Stimulated activated CD4-positive, alpha-beta T cell treated with anti-CD3 and anti-CD28 coated beads, TNF-alpha, amount 100 ng/mL, for 4 hours (primary cell): ENCODE measurements around the gene ANKRD33B.
"Not testable (repeated sequence)": the region's sequence is repeated elsewhere in the genome, so short reads cannot be mapped to it uniquely, and the experiment has no call there.

Experiments
- DNase-seq, 3 experiments: peaks; one replicate each; pipeline ENCODE4 v3.0.0-alpha.2; 2020; ENCODE audit warnings: low read depth in 3 of 3

The ANKRD33B gene

DNA sequence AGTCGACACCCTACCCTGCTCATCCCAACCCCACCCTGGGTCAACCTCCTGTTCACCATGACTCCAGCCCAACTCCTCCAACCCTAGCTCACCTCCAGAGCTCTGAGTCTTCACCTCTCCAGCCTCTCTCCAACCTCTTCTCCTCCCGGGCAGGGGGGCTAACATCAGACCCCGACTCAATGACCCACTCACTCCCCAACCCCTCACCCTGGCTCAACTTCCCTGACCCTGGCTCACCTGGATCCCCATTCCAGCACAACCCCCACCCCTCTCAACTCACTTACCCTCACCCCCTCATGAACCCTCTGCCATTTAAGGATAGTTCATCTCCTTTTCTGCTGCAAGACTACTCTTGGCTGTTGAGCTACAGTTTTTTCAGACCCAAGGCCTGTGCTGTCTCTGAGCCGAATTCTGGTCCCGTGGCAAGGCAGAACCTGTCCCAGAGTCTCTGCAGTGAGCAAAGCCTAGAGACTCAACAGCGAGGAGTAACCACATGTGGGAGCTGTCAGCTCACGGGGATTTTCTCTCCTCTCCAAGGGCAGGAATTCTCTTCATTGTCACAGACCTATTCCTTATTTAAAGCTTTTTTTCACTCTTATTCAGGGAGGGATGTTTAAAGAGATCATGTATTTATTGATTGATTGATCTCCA, 29.8 kb downstream of the ANKRD33B start:
- no peak for DNase-seq

DNA sequence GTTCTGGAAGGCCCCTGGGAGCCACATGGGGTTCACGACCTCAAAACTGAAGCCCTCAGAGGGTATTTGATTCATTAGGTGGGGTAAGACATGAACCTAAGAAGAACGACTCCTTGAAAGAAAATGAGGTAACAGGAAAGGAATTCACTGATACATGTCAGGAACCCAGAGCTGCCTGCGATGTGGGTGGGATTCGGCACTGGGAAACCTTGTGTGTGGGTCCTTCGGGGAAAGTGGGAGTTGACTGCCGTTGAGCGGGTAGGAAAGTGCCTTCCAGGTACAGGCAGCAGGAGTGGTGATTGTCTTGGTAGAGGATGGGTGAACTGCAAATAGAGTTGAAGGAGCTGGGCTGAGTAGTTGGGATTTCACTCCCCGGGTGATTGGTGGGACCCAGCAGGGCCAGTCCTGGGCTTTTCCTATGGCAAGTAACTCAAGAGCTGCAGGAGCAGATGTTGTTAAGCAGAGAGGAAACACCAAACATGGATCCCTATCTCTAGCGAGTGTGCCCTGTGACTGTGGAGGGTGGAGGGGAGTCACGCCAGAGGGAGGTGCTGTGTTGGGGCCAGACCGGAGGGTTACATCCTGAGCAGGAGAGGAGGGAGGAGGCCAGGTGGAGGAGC, 30.8 kb downstream of the ANKRD33B start:
- no peak for DNase-seq

DNA sequence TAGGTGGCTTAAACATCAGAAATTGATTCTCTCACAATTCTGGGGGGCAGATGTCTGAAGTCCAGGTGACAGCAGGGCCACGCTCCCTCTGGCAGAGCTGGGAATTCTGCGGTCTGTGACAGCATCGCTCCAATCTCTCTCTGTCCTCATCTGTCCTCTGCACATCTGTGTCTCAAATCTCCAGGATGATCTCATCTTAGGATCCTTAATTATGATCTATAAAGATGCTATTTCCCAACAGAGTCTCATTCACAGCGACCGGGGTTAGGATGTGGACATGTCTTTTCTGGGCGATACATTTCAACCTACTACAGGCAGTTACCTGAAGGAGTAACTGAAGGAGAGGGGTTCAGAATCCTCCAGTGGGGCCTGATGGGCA, 31.4 kb downstream of the ANKRD33B start:
- no peak for DNase-seq

DNA sequence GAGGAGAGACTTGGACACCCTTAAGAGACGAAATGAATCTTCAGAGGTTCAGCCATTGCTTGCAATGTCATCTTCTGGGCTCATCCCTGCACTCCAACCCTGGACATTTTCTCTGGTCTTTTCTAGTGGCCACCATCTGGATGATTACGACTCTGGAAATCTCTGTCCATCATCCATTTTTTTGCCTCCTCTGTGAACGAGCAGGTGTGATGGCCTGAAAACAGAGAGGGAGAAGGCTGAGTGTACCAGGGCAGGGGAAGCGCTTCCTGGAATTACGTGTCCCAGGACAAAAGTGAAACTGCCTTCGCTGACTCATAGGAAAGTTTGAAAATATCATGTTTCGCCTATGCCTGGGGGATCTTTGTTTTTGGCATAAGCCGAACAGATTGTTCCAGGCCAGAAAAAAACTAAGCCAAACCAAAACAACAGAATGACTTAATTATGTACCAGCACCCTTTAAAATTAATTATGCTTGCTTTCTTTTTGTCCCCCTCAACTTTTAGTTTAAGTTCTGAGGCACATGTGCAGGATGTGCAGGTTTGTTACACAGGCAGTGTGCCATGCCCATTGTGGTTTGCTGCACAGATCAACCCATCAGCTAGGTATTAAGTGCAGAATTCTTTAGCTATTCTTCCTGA, 31.9 kb downstream of the ANKRD33B start:
- peak in 1 of 3 experiments; percentile 14 for DNase-seq

DNA sequence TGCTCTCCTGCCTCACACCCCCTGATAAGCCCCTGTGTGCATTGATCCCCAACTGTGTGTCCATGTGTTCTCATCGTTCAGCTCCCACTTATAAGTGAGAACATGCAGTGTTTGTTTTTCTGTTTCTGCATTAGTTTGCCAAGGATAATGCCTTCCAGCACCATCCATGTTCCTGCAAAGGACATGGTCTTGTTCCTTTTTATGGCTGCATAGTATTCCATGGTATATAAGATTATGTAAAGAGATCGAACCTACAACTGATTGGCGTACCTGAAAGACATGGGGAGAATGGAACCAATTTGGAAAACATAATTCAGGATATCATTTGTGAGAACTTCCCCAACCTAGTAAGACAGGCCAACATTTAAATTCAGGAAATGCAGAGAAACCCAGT, 32.4 kb downstream of the ANKRD33B start:
- DNase-seq = no peak

DNA sequence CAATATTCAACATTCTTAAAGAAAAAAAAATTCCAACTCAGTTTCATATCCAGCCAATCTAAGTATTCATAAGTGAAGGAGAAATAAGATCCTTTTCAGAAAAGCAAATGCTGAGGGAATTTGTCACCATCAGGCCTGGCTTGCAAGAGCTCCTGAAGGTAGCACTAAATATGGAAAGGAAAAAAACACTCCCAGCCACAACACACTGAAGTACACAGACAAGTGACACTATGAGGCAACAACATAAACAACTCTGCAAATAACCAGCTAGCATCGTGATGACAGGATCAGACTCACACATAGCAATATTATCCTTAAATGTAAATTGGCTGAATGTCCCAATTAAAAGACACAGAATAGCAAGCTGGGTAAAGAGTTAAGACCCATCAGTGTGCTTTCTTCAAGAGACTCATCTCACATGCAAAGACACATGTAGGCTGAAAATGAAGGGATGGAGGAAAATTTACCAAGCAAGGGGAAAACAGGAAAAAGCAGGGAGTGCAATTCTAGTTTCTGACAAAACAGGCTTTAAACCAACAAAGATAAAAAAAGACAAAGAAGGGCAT, 33.1 kb downstream of the ANKRD33B start:
- DNase-seq = no peak

DNA sequence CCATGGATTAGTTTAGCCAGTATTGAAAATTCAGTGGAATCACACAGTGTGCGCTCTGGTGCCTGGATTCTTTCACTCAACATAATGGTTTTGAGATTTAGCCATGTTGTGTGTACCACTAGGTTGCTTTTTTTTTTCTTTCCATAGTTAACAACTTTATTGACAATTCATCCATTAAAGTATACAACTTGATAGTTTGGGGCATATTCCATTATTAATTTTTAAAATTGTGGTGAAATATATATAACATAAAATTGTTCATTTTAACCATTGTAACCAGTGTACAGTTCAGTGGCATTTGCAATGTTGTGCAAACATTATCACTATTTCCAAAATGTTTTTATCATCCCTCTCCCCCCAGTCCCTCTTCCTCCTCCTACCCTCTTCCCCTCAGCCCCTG, 35.2 kb downstream of the ANKRD33B start:
- no peak for DNase-seq

DNA sequence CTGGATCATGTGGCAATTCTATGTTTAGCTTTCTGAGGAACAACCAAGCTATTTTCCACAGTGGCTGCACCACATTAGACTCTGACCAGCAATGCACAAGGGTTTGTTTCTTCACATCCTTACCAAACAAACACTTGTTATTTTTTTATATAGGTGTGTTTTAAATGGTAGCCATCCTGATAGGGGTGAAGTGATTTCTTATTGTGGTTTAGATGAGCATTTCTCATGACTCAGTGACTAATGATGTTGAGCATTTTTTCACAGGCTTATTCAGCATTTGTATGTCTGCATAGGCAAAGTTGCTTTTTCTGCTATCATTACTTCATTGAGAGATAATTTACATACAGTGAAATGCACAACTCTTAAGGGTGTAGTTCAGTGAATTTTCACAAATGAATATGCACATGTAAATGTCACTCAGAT, 36.0 kb downstream of the ANKRD33B start:
- DNase-seq = no peak

DNA sequence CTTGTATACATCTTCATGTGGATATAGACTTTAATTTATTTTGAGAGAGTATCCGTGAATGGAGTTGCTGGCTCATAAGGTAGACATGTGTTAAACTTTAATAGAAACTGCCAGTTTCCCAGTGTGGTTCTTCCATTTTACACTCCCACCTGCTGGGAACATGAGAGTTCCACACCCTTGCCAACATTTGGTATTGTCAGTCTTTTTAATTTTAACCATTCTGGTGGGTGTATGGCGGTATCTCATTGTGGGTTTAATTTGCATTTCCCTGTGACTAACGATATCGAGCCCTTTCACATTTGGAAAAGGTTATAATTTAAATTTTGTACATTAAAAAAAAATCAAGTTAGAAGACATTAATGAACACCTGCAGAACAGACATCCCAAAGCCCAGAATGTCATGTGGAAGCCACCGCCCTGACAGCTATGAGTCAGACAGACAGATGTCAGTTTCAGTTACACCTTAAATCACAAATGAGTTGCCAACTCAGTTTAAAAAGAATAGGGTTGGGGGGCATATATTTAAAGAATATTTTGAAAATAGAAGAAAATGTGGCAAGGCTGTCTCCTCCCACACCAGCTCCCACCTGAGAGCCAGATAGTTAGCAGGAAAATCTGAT, 36.9 kb downstream of the ANKRD33B start:
- DNase-seq = no peak

DNA sequence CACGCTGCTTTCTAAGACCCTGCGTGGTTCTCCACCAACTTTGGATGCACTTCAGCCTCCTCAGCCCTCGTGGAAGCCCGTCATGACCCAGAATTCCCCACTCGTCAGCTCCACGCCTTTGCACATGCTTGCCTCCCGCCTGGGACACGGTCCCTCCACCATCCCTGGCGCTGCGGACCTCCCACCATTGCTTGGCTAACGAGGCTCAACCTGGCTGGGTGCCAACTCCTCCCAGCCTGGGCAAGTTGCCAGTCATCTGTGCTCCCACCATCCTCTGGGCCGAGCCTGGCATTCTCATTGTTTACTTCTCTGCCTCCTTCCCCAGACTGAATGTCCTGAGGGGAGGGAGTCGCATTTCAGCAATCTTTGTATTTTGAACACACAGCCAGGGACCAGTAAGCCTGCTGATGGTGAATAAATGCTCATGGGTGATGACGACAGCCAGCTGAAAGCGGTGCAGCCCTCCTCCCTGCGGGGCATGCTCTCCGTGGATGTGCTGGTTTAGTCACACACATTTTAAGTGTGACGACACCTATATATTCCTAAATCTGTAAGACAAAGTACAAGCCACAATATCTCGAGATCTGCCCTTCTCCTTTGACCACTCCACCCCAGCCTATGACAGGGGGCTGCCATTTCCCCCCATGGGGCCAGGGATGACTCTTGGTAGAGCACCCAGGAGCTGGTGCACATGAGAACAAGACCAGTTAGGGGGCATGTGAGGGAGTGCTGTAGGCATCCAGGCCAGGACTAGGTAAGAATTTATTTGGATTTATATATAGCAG, 37.6 kb downstream of the ANKRD33B start:
- DNase-seq = no peak

DNA sequence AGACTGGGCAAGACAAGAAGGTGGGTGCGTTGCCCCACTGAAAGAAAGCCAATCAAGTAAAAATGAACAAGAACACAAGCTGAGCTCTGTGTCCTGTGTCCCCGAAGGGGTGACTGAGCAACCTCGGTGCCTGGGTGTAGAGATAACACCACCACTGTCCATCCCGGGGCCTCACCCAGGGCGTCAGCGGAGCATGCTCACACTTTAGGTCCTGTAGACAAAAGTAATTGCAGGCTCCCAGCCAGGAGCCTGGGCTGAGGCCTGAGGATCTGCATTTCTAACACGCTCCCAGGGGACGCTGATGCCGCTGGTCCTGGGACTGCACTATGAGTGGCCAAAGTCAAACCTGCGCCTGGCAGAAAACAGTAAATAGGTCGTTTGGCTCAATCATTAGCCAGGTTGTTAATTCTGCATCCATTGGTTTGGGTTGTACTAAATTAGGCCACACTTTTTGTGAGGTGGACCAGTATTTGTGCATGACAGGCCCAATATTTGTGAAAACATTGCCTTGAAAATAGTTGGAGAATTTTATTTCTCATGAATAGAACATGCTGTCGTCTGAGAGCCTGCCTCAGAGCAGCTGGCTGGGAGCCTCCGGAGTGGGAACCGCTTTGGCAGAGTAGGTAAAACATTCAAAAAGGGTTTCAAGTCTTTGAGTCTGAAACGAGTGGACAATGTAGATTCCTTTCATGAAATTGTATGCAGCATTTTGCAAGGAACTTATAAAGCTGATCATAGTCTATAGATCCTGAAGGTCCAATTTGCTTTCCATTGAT, 38.3 kb downstream of the ANKRD33B start:
- no peak for DNase-seq

DNA sequence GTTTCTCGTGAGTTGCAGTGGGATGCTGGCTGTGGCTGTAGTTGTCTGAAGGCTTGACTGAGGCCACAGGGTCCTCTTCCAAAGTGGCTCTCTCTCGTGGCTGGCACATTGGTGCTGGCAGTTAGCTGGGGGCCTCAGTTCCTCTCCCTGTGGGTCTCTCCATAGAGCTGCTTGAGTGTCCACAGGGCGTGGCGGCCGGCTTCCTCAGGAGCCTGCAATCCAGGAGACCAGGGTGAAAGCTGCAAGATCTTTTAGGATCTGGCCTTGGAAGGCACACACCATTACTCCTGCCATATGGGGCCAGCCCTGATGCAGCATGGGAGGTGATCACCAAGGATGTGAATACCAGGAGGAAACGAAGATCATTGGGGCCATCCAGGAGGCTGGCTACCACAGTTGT, 41.1 kb downstream of the ANKRD33B start:
- no peak for DNase-seq

DNA sequence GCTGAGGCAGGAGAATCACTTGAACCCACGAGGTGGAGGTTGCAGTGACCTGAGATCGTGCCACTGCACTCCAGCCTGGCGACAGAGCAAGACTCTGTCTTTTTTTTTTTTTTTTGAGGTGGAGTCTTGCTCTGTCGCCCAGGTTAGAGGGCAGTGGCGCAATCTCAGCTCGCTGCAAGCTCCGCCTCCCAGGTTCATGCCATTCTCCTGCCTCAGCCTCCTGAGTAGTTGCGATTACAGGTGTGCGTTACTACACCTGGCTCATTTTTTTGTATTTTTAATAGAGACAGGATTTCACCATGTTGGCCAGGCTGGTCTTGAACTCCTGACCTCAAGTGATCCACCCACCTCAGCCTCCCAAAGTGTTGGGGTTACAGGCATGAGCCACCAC, 42.8 kb downstream of the ANKRD33B start:
- DNase-seq = not testable (repeated sequence)

DNA sequence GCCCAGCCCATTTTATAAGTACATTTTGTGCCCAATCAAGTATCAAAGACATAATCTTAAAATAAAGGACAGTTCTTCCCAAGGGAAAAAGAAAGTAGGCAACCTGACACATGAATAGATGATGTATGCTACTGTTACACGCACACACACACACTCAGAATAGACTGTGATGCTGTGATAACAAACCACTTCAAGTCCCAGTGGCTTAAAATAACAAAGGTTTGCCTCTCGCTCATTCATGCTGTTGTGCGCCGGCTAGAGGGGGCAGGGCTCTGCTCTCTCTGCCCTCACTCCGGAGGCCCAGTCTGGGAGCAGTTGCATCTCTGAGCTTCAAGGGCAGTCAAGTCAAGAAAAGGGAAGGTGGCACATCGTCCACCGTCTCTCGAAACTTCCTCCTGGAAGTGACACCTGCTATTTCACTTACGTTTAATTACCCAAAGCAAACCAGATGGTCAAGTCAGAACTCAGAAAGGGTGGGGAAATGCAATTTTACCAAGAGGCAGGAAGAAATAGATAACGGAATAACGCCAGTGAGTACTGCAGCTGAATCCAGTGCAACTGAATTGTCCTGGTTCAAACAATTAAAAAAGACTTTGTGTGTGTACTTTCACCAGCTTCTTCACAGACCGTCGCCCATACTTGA, 43.3 kb downstream of the ANKRD33B start:
- DNase-seq = no peak

DNA sequence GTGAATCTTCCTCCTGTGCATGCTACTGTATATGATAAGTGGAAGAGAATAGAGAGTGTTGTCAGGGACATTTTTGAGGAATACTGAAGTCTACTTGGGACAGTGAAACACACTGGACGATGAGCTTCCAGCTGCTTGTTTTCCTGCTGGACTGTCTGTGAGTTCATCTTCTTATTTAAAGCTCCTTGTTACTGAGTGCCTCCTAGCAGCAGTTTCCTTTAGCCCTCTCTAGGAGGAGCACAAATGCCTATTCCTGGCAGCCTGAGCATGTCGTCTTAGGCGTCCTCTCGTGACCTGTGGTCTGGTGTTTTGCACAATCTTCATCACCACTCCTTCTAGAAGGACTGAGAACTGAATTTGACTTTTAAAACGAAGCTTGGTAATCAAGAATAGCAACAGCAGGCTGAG, 43.8 kb downstream of the ANKRD33B start:
- no peak for DNase-seq

DNA sequence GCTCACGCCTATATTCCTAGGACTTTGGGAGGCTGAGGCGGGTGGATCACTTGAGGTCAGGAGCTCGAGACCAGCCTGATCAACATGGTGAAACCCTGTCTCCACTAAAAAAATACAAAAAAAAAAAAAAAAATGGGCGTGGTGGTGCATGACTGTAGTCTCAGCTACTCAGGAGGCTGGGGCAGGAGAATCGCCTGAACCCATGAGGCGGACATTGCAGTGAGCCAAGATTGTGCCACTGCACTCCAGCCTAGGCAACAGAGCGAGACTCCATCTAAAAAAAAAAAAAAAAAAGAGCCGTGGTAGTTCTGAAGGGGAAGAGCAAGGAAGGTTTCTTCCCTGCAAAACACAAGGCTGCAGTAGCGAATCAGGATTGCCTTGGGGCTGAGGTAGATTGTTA, 44.2 kb downstream of the ANKRD33B start:
- DNase-seq = not testable (repeated sequence)

DNA sequence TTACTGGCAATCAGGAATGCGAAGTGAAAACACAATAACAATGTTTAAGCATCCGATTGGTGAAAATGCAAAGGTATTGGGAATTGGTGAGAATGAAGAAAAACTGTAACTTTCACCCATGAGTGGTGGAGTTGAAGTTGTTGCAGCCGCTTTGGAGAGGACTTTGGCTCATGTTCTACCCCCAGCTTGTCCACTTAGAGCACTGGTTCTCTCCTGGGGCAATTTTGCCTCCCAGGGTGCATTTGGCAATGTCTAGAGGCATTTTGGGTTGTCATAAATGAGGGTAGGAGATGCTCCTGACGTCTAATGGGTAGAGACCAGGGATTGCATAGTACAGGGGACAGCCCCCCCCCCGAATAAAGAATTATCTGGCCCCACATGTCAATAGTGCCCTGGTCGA, 46.2 kb downstream of the ANKRD33B start:
- DNase-seq = no peak

DNA sequence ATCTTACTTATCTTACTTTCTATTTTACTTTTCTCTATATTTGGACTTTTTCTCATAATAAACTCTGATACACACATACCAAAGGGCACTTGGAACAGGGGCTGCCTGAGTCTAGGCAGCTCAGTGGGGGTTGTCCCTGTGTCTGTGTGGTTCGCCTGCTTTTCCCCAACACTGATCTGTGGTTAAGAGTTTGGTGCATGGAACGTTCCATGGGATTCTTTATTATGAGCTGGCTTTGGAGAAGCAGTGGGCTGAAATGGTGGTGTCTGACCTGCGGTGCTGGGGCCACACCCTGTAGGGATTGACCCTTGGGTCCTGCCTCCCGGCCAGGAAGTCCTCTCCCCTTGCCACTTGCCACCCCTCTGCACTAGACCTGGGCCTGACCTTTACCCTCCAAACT, 47.4 kb downstream of the ANKRD33B start:
- DNase-seq = no peak

DNA sequence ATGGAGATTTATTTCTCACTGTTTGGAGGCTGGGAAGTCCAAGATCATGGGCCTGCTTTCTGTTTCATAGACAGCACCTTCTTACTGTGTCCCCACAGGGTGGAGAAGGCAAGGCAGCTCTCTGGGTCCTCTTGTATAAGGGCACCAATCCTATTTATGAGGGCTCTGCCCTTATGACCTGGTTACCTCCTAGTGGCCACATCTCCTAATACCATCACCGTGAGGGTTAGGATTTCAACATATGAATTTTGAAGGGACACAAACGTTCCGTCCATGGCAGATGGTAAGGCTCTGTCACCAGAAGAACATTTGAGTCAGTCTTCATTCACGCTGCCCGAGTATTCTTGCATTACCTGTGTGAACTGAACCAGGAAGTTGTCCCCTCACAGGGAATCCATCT, 48.4 kb downstream of the ANKRD33B start:
- no peak for DNase-seq

DNA sequence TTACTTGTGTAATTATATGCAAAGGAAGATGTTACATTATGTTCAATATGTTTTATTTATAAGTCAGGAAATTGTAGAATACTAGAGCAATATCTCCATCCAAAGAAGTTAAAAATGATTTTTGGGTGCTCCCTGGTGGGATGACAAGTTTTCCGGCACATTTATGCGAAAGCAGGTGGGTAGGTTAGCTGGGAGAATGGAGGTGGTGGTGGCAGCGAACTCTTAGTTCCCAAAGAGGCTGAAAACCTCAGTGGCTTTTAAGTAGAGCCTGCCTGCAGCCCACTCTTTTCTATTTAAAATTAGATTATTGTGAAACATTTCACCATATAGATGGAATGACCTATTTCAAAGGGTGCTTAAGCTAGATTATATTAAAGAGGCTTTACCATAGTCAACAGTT, 51.8 kb downstream of the ANKRD33B start:
- DNase-seq = no peak

DNA sequence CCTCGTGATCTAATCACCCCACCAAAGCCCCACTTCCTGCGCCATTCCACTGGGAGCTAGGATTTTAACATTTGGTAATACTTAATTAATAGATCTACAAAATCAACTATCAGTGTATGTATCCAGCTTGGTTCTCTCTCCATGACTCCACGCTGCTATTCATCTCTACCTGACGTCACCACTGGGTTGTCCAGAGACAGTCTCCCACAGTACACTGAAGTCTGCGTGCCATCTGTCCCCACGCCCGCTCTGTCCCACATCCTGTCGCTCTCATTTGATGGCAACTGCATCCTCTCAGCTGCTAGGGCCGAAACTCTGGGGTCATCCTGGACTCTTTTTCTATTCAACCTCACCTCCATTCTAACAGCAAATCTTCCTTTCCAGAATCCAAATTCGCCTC, 53.2 kb downstream of the ANKRD33B start:
- DNase-seq = no peak
